Measurements from ENCODE around the gene ECHDC3.

DNA sequence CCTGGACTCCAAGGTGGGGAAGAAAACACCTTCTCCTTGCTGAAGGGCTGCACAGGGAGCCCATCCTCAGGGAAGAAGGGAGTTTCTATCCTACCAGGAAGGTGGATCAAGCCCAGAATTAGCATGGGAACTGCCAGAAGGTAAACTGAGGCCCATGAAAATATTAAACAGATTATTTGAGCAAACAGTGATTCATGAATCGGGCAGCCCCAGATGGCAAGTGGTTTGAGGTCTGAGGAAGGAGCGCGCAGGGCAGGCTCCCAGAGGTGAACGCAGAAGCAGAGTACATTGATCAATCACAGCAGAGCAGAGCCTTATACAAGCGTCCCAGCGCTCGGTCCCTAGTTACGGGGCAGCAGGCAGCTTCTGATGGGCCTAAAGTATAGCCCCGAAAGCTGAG is 45.2 kb downstream of the ECHDC3 start:
- TF ChIP-seq, protein P1, sequence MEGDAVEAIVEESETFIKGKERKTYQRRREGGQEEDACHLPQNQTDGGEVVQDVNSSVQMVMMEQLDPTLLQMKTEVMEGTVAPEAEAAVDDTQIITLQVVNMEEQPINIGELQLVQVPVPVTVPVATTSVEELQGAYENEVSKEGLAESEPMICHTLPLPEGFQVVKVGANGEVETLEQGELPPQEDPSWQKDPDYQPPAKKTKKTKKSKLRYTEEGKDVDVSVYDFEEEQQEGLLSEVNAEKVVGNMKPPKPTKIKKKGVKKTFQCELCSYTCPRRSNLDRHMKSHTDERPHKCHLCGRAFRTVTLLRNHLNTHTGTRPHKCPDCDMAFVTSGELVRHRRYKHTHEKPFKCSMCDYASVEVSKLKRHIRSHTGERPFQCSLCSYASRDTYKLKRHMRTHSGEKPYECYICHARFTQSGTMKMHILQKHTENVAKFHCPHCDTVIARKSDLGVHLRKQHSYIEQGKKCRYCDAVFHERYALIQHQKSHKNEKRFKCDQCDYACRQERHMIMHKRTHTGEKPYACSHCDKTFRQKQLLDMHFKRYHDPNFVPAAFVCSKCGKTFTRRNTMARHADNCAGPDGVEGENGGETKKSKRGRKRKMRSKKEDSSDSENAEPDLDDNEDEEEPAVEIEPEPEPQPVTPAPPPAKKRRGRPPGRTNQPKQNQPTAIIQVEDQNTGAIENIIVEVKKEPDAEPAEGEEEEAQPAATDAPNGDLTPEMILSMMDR (conservative IDR thresholded peaks at IDR 0.05; ENCODE audit: low read length) = no peak
- no peak for TF ChIP-seq EZH2phosphoT487 (IDR thresholded peaks at IDR 0.05; ENCODE audit: borderline replicate concordance, low read depth, low read length)
